ENCODE results near the gene CDH18.

GRCh38 chr5:19928562-19929421, 59.2 kb downstream of the CDH18 start:
- TF ChIP-seq CTCF (conservative IDR thresholded peaks at IDR 0.05; ENCODE audit: low read length) (no peak), EZH2phosphoT487 (IDR thresholded peaks at IDR 0.05; ENCODE audit: borderline replicate concordance, low read depth, low read length) (no peak)
